ENCODE results near the gene DNM3.
"Not testable (repeated sequence)": the region's sequence is repeated elsewhere in the genome, so short reads cannot be mapped to it uniquely, and the experiment has no call there.

Gene DNM3

DNA sequence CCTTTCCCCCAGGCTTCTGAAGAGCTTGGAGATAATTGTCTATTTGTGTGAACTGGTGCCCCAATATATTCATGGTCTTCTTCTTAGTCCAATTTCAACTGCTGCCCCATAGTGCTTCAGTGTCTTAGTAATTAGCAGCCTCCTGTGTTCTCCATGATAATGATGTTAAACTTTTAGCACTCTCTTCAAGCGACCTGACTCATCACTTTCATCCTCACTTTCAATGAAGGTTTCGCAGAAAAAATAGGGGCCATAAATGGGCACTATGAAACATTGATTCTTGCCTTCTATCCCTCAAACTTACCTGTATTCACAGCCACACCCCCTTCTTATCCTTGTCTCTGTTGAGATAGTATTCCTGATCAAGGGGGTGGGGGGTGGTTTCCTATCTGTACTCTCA, 210.6 kb downstream of the DNM3 start:
- no peak for DNase-seq

DNA sequence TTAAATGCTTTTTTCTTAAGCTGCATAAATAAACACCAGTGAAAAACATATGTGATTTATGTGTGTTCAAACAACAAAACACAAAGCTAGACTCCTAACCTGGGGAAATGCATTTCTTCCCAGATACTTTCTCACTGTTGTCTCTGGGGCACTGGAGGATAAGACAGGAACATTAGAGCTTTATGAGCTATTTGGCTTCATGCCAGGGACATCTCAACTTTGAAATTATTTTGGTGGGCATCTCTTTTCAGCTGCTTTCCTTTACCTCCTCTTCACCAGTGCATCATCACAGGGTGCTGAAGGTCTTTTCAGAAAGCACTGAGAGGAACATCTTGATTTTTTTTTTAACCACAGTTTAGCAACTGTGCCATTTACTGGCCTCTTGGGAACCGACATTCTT, 212.9 kb downstream of the DNM3 start:
- no peak for DNase-seq

- DNase-seq, result not testable (repeated sequence)
These were observed 214.6 kb downstream of the DNM3 start for GRCh38 chr1:172055816-172056419.

DNA sequence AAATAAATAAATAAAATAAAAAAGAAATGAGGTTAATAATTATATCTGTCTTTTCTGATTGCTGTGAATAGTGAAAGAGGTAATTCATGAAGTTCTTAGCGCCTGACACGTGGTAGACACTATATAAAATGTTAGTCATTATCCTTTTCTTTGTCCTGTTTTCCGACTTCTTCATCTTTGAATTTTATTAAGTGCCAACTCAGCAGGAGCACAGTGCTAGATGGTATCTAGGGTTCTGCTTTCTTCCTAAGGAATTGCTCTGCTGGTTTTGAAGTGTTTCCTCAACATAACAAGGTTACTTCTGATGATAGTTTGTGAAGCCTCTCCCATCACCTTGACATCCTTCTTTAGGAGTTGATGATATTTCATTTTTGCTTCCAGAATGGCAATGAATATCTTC, 227.0 kb downstream of the DNM3 start:
- no peak for DNase-seq

DNA sequence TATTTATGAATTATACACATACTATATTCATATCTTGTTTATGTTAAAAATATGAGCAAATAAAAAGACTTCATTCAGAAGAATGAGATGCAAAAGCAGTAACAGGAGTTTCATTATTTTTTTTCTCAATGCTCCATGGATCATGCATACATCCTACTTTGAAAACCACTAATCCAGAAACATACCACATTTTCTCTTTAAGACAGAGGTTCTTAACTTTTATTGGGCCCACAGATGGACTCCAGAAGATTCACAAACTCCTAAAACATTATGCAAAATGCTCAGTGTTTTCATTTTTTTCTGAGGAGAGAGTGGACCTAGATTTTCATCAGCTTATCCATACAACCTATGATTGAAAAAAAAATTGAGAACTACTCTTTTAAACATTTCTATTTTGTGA, 227.8 kb downstream of the DNM3 start:
- no peak for DNase-seq

GRCh38 chr1:172069534-172069933, 228.2 kb downstream of the DNM3 start:
- no peak for DNase-seq

GRCh38 chr1:172070055-172070454, 228.8 kb downstream of the DNM3 start:
- no peak for DNase-seq

DNA sequence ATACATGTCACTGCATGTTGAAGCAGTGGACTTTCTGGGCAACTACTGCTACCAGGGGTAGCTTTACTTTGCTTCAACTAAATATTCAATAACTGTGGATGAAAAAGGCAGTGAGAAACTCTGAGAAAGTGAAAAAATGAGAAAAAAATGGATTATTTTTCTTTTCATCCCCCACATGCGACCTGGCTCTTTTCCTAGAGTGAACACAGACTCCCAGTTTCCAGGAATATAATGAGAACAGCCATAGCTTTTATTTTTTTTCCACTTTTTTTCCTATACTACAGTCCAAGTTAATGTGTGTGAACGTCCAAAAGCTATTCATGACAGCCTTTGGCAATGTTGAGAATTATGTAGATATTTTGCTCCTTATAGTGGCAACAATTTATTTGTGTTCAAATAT, 230.4 kb downstream of the DNM3 start:
- no peak for DNase-seq

GRCh38 chr1:172079859-172080258, 238.6 kb downstream of the DNM3 start:
- not testable (repeated sequence) for DNase-seq

DNA sequence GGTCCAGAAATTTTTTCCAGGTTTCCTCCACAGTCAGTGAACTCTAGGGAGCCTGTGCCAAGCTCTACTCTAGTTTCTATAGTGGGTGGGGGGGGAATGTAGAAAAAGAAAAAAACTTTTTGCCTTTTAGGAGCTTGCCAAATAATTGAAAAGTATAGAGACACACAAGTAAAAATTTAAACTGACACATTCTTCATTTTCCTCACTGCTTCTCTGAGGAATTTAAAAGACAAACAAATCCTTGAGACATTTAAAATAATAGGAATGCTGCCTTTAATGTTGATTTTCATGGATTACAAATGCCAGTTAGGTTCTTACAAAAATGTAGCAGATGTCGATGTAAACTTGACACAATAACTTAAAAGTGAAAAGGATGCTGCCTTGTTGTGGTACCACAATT, 241.9 kb downstream of the DNM3 start:
- DNase-seq, result no peak

DNA sequence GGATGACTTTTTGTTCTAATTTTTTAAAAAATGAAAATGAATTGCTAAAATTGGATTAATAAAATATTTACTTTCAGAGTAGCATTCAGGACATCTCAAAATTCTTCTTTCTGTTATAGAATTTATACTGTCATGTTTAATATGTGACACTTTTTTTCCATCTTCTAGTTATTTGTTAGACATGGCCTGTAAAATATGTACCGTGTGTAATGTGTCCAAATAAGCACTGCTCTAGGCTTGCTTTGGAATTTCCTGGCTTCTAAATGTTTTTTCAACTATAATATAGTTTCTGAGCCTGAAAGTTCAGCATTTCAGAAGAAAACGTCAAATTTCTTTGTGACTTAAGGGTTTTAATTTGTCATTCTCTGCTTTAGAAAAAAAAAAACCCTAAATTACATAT, 243.6 kb downstream of the DNM3 start:
- no peak for DNase-seq

GRCh38 chr1:172085317-172085716, 244.0 kb downstream of the DNM3 start:
- no peak for DNase-seq

GRCh38 chr1:172086137-172086536, 244.8 kb downstream of the DNM3 start:
- no peak for DNase-seq

- no peak for DNase-seq
These were observed 247.0 kb downstream of the DNM3 start for GRCh38 chr1:172088256-172088655.

- DNase-seq, result peak; percentile 72
These were observed 248.6 kb downstream of the DNM3 start for GRCh38 chr1:172089768-172090510.

DNA sequence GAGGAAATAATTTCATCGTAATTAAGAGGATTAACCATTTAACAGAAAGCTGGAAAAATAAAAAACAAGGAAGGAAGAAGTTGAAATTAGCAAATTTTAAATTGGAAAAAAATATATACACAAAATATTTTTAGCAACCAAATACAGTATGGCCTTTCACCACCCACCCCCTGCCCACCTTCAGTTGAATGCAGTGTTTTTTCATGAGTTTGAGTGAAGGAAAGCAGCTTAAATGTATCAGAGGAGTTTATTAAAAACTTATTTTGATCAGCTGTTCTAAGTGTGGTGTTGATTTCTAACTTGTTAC, 249.2 kb downstream of the DNM3 start:
- DNase-seq, result no peak

DNA sequence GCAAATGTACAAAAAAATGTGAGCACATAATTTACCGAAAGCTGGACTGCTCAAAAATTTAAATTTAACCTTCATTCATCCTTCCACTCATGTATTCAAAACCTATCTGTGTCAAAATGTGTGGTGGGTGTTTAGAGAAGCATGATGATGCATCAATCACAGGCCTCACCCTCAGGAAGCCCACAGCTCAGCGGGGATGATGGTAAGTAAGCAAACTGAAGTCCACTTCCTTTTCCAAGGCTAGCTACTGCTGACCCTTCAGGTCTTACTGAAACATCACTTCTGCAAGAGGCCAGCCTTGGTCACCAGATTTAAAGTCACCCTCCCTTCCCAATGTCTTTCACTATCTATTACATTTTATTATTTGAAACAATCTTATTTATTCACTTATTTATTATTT, 254.5 kb downstream of the DNM3 start:
- no peak for DNase-seq

DNA sequence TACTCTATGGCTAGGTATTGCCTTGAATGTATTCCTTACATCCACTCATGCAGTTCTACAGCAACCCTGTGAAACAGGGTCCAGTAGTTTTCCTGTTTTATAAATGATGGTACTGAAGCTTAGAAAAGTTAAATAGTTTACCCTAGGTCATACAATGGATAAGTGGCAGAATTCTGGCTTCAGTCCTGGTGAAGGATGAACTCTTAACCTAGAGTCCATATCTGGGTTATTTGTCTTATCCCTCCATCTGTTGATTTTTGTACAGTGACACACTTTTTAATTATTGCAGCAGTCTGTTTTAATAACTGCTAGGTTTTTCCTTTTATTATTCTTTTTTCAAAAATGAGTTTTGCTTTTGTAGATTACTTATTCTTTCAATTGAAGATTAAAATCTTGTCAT, 263.9 kb downstream of the DNM3 start:
- no peak for DNase-seq

GRCh38 chr1:172107316-172107975, 266.1 kb downstream of the DNM3 start:
- DNase-seq, result no peak

GRCh38 chr1:172108161-172108893, 267.0 kb downstream of the DNM3 start:
- no peak for DNase-seq

DNA sequence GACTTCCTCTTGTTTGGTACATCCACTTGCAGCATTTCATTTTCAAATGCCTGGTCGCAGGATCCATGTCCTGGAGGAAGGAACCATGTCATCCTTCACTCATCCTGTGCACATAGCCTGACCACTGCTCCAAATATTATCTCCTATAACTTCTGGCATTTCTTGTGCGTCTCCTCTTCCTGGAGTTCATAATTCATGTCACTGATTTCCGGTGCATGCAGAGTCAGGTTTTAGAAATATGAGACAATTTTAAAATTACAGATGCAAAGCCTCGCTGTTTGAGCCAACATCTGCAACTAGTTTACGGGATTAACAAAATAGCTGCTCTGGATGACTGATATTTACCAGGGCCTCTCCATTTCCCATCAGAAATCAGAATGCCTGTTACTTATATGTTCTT, 268.1 kb downstream of the DNM3 start:
- no peak for DNase-seq

DNA sequence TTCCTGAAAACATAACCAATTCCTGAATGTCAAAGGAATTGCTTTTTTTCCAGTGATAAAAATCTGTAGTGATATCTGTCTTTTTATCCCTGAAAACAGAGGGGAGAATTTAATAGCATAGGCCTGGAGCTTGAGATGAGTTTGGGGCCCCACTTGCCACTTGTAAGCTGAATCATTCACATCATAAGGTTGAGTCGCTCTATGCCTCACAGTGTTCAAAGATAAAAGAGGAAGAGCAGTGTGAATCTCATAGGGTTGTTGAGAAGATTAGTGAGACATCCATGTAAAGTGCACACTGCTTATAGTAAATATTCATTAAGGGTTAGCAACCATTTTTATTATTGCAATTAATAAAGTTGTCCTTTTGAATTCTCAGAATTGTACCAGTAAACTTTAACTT, 271.3 kb downstream of the DNM3 start:
- DNase-seq, result no peak

DNA sequence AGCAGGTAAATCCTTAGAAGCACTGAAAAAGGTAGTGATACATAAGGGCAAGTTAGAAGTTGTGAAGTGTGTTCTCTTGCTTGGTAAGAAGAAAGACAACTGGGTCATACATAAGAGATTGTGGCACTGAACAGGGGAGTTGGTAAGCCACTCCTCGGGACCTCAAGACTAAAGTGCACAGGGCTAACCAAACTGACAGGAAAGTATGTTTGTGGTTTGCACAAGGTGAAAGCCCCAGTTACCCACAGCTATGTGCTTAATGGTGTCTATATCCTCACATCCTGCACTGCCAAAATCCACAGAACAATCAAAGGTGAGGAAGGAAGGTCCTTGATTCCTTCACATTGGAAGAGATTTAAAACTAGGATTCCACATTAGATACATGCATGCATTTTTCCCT, 276.5 kb downstream of the DNM3 start:
- no peak for DNase-seq

DNA sequence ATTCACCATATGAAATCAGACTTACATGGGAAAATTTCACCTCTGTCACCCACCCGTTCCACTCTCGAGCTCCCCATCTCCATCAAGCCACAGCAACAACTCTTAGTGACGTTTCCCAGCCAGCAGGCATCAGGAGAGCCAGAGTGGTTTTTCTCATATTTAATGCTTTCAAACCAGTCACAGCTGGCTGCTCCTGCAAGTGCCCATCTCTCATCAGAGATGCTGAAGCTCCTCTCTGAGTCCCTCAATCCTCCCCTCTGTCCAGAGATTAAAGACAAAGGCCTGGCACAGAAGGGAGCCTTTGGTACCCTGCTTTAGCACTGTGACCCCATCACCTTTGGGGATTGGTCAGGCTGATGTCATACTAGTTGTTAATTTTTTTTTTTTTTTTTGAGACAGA, 277.3 kb downstream of the DNM3 start:
- no peak for DNase-seq
